ENCODE results near the gene CDH24. TPM values are rescaled to one million over a fixed set of nuclear protein-coding genes. Genes with fewer than 3 reads are reported as not detected.
A peak's percentile ranks its signal among the peaks of the same experiment; 100 is the strongest.

CDH24 gene
- total and polyA plus RNA-seq, 2 donors from 2014 or later = 5.1 to 5.4 TPM

- no peak for DNase-seq
- H3K9ac ChIP-seq (ENCODE audit: low read length in 3 of 3) = no peak overlapping the region
- no peak for FAIRE-seq
- peaks cover 0 to 3% (median 0%) of the 10 kb centered on the region in 3 donors for H3K4me1 ChIP-seq (ENCODE audit: control insufficient read depth in 2 of 3, insufficient read depth in 2 of 3, low read depth in 1 of 3, low read length in 3 of 3)
- intact Hi-C loops (cut with DNase I) = no loop called here
- peaks cover 23 to 75% (median 42%) of the 10 kb centered on the region in 3 donors for H3K36me3 ChIP-seq (ENCODE audit: control insufficient read depth in 2 of 3, insufficient read depth in 3 of 3, low read length in 3 of 3)
- no peak overlapping the region for H3K27ac ChIP-seq (ENCODE audit: low read depth in 2 of 2, low read length in 2 of 2)
- no peaks in the 10 kb centered on the region for H3K27me3 ChIP-seq (ENCODE audit: control insufficient read depth, insufficient read depth, low read length)
- H3K4me3 ChIP-seq (ENCODE audit: low read length in 3 of 3) = no peak overlapping the region
- no peaks in the 10 kb centered on the region for H3K9me3 ChIP-seq (ENCODE audit: control insufficient read depth in 2 of 3, insufficient read depth in 1 of 3, low read length in 3 of 3)
- TF ChIP-seq, protein P1, sequence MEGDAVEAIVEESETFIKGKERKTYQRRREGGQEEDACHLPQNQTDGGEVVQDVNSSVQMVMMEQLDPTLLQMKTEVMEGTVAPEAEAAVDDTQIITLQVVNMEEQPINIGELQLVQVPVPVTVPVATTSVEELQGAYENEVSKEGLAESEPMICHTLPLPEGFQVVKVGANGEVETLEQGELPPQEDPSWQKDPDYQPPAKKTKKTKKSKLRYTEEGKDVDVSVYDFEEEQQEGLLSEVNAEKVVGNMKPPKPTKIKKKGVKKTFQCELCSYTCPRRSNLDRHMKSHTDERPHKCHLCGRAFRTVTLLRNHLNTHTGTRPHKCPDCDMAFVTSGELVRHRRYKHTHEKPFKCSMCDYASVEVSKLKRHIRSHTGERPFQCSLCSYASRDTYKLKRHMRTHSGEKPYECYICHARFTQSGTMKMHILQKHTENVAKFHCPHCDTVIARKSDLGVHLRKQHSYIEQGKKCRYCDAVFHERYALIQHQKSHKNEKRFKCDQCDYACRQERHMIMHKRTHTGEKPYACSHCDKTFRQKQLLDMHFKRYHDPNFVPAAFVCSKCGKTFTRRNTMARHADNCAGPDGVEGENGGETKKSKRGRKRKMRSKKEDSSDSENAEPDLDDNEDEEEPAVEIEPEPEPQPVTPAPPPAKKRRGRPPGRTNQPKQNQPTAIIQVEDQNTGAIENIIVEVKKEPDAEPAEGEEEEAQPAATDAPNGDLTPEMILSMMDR (IDR thresholded peaks at IDR 0.05; ENCODE audit: borderline replicate concordance, extremely low read depth, insufficient read depth) = no peak
Measured at GRCh38 chr14:23080474-23080873, 23.2 kb upstream of the CDH24 start.

DNA sequence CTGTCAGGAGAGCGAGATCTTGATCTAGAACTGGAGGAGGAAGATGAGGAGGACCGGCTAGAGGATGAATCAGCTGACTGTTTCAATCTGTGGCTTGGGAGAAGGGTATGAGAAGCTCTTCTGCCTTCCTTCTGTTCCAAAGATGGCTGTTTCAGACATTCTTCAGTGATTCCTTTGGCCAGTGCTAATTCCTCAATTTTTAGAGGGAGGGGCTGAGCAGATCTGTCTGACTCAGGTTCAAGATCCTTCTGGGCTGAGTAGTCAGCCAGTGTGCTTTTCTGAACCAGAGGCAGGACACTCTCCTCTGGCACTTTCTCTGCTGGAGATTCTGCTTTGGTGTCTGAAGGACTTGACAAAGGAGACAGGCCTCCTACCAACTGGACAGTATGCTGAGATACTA, 22.4 kb upstream of the CDH24 start:
- DNase-seq (no peak), FAIRE-seq (no peak)
- H3K4me3 ChIP-seq (ENCODE audit: low read length in 3 of 3) = no peak overlapping the region
- H3K9me3 ChIP-seq (ENCODE audit: control insufficient read depth in 2 of 3, insufficient read depth in 1 of 3, low read length in 3 of 3) = no peaks in the 10 kb centered on the region
- no peak overlapping the region for H3K27ac ChIP-seq (ENCODE audit: low read depth in 2 of 2, low read length in 2 of 2)
- TF ChIP-seq, protein P1 (IDR thresholded peaks at IDR 0.05; ENCODE audit: borderline replicate concordance, extremely low read depth, insufficient read depth) = no peak
- H3K27me3 ChIP-seq (ENCODE audit: control insufficient read depth, insufficient read depth, low read length) = no peaks in the 10 kb centered on the region
- H3K4me1 ChIP-seq (ENCODE audit: control insufficient read depth in 2 of 3, insufficient read depth in 2 of 3, low read depth in 1 of 3, low read length in 3 of 3) = peaks cover 0 to 3% (median 0%) of the 10 kb centered on the region in 3 donors
- intact Hi-C loops (cut with DNase I) = no loop called here
- no peak overlapping the region for H3K9ac ChIP-seq (ENCODE audit: low read length in 3 of 3)
- H3K36me3 ChIP-seq (ENCODE audit: control insufficient read depth in 2 of 3, insufficient read depth in 3 of 3, low read length in 3 of 3) = peaks cover 26 to 77% (median 46%) of the 10 kb centered on the region in 3 donors

DNA sequence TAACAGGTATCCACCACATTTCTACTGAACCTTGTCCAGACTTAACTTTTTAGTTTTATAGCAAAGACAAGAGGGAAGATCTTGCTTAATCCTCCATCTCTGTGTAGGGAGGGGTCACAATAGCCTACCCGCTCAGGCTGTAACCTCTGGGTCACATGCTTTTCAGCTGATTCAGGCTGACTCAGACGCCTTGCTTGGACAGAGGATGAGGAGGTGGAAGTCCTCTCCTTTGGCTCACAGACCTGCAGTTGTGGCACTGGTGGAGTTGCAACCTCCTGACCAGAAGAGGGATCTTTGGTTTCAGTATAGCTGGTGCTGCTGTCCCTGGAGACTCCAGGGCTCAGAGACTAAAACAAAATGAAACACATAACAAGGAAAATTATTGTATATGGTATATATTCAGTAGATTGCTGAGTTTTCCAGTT, 21.4 kb upstream of the CDH24 start:
- no peaks in the 10 kb centered on the region for H3K9me3 ChIP-seq (ENCODE audit: control insufficient read depth in 2 of 3, insufficient read depth in 1 of 3, low read length in 3 of 3)
- no peak overlapping the region for H3K9ac ChIP-seq (ENCODE audit: low read length in 3 of 3)
- DNase-seq (no peak), FAIRE-seq (no peak)
- H3K27me3 ChIP-seq (ENCODE audit: control insufficient read depth, insufficient read depth, low read length) = no peaks in the 10 kb centered on the region
- TF ChIP-seq, protein P1 (IDR thresholded peaks at IDR 0.05; ENCODE audit: borderline replicate concordance, extremely low read depth, insufficient read depth) = no peak
- peaks cover 26 to 85% (median 44%) of the 10 kb centered on the region in 3 donors for H3K36me3 ChIP-seq (ENCODE audit: control insufficient read depth in 2 of 3, insufficient read depth in 3 of 3, low read length in 3 of 3)
- H3K27ac ChIP-seq (ENCODE audit: low read depth in 2 of 2, low read length in 2 of 2) = peak overlapping the region; percentile 7 to 40
- intact Hi-C loops (cut with DNase I) = no loop called here
- H3K4me1 ChIP-seq (ENCODE audit: control insufficient read depth in 2 of 3, insufficient read depth in 2 of 3, low read depth in 1 of 3, low read length in 3 of 3) = peaks cover 0 to 3% (median 0%) of the 10 kb centered on the region in 3 donors
- H3K4me3 ChIP-seq (ENCODE audit: low read length in 3 of 3) = no peak overlapping the region

DNA sequence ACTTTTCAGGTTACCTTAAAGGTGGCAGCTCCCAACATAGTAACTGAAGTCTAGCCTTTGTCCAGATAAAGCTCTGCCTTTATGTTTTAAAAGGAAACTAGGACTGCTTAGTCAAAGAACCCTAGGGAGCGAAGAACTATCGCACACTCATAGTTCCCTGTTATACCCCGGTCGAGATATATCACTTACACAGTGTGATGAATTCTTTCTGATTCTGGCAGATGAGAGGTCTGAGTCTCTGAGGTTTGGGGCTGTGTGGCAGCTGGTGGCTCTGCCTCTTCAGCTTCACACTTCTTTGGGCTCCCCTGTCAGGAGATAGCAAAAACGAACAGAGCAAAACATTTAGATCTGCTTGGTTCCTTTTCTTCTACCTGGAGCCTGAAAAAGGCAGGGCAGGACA, 20.6 kb upstream of the CDH24 start:
- FAIRE-seq (no peak), DNase-seq (no peak)
- H3K9me3 ChIP-seq (ENCODE audit: control insufficient read depth in 2 of 3, insufficient read depth in 1 of 3, low read length in 3 of 3) = no peaks in the 10 kb centered on the region
- TF ChIP-seq, protein P1 (IDR thresholded peaks at IDR 0.05; ENCODE audit: borderline replicate concordance, extremely low read depth, insufficient read depth) = no peak
- intact Hi-C loops (cut with DNase I) = no loop called here
- peaks cover 26 to 83% (median 46%) of the 10 kb centered on the region in 3 donors for H3K36me3 ChIP-seq (ENCODE audit: control insufficient read depth in 2 of 3, insufficient read depth in 3 of 3, low read length in 3 of 3)
- no peaks in the 10 kb centered on the region for H3K27me3 ChIP-seq (ENCODE audit: control insufficient read depth, insufficient read depth, low read length)
- H3K4me3 ChIP-seq (ENCODE audit: low read length in 3 of 3) = no peak overlapping the region
- H3K27ac ChIP-seq (ENCODE audit: low read depth in 2 of 2, low read length in 2 of 2) = peak overlapping the region in 1 of 2 donors; percentile 6
- H3K9ac ChIP-seq (ENCODE audit: low read length in 3 of 3) = no peak overlapping the region
- peaks cover 0 to 3% (median 2%) of the 10 kb centered on the region in 3 donors for H3K4me1 ChIP-seq (ENCODE audit: control insufficient read depth in 2 of 3, insufficient read depth in 2 of 3, low read depth in 1 of 3, low read length in 3 of 3)

Data from kidney (tissue), 14 donors.